ENCODE results near the gene DPH6. TPM values are rescaled to one million over a fixed set of nuclear protein-coding genes. Genes with fewer than 3 reads are reported as not detected.
"Not testable (repeated sequence)": the region's sequence is repeated elsewhere in the genome, so short reads cannot be mapped to it uniquely, and the experiment has no call there.

Gene DPH6
- total RNA-seq, 1 donor from 2014 or later = 18.4 TPM

DNA sequence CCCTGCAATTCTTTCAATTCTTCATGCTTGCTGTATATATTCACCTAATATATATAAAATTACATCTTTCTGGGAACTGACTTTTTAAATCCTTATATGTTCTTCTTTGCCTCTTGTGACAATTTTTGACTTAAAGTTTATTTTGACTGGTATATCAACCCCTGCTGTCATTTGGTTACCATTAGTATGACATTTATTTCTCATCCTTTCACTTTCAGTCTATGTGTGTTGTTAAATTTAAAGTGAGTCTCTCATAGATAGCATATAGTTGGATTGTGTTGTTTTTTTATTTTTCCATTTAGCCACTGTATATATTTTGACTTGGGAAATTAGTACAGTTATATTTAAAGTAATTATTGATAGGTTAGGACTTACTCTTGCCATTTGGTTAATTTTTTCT lies 194.9 kb downstream of the DPH6 start:
- TF ChIP-seq, protein P1, sequence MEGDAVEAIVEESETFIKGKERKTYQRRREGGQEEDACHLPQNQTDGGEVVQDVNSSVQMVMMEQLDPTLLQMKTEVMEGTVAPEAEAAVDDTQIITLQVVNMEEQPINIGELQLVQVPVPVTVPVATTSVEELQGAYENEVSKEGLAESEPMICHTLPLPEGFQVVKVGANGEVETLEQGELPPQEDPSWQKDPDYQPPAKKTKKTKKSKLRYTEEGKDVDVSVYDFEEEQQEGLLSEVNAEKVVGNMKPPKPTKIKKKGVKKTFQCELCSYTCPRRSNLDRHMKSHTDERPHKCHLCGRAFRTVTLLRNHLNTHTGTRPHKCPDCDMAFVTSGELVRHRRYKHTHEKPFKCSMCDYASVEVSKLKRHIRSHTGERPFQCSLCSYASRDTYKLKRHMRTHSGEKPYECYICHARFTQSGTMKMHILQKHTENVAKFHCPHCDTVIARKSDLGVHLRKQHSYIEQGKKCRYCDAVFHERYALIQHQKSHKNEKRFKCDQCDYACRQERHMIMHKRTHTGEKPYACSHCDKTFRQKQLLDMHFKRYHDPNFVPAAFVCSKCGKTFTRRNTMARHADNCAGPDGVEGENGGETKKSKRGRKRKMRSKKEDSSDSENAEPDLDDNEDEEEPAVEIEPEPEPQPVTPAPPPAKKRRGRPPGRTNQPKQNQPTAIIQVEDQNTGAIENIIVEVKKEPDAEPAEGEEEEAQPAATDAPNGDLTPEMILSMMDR (IDR thresholded peaks at IDR 0.05; ENCODE audit: insufficient read depth, low read length, severe bottlenecking) = no peak
- Histone ChIP-seq H3K4me3 (ENCODE audit: low read depth, low read length) (no peak overlapping the region), H3K36me3 (ENCODE audit: control insufficient read depth, insufficient read depth, low read length) (no peaks in the 10 kb centered on the region), H3K27me3 (ENCODE audit: control insufficient read depth, insufficient read depth, low read length) (no peaks in the 10 kb centered on the region)
- DNase-seq (ENCODE audit: low read depth) (no peak), FAIRE-seq (no peak)

DNA sequence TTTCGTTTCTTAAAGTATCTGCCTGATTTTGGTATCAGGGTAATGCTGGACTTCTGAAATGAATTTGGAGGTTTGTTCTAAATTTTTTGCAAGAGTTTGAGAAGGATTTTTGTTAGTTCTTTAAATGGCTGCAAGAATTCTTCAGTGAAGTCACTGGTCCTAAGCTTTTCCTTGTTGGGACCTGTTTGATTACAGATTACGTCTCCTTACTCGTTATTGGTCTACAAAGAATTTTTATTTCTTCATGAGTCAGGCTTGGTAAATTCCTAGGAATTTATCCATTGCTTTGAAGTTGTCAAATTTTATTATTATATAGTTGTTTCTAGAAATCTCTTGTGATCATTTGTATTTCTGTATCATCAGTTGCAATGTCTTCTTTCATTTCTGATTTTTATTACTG lies 196.0 kb downstream of the DPH6 start:
- DNase-seq (ENCODE audit: low read depth) (peak; percentile 48), FAIRE-seq (no peak)
- no peaks in the 10 kb centered on the region for H3K27me3 ChIP-seq (ENCODE audit: control insufficient read depth, insufficient read depth, low read length)
- H3K36me3 ChIP-seq (ENCODE audit: control insufficient read depth, insufficient read depth, low read length) = no peaks in the 10 kb centered on the region
- TF ChIP-seq, protein P1 (IDR thresholded peaks at IDR 0.05; ENCODE audit: insufficient read depth, low read length, severe bottlenecking) = no peak
- H3K4me3 ChIP-seq (ENCODE audit: low read depth, low read length) = no peak overlapping the region

DNA sequence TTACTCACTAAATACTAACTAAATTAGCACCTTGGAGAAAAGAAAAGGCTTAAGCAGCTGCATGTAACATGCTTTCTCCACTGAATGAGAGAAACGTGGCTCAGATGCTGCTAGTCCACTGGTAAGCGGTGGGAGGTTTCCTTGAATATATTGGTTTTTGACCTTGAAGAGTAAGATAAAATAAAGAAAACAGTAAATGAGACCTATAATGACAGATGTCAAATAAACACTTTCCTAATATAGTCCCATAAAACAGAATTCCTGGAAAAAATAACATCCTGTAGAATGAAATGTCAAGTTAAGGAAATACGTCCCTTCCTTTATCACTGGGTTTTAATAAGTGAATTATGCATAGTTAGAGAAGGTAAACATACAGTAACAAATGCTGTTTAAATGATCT lies 215.0 kb downstream of the DPH6 start:
- Histone ChIP-seq H3K27me3 (ENCODE audit: control insufficient read depth, insufficient read depth, low read length) (no peaks in the 10 kb centered on the region), H3K4me3 (ENCODE audit: low read depth, low read length) (no peak overlapping the region), H3K36me3 (ENCODE audit: control insufficient read depth, insufficient read depth, low read length) (no peaks in the 10 kb centered on the region)
- TF ChIP-seq, protein P1 (IDR thresholded peaks at IDR 0.05; ENCODE audit: insufficient read depth, low read length, severe bottlenecking) = no peak
- FAIRE-seq (no peak), DNase-seq (ENCODE audit: low read depth) (no peak)

DNA sequence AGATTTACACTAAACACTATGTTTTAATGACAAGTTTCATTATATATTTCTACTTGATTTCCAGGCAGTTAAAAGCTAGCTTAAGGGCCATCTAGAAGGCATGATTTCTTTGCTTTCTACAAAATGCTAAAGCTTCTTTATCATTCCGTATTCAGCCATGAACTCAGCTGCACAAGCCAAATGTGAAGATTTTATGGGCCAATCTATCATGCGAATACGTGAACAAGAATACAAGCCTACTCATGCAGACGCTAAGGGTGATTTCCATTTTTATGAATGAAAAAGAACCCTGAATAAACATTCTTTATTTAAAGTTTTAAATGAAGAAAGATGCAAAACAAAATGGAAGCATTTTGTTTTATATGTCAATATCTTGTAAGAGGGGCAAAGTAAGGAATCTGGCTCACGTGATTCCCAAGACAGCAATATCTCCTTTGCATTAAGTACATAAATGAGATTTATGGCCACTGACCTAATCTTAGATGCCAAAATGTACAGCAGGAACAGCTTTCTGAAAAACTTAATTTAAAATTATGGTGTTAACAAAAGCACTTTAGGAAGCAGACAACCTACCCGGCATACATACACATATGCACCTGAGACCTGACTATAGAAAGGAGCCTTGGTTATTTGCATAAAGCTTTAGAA lies 215.8 kb downstream of the DPH6 start:
- no peaks in the 10 kb centered on the region for H3K36me3 ChIP-seq (ENCODE audit: control insufficient read depth, insufficient read depth, low read length)
- DNase-seq (ENCODE audit: low read depth) = no peak
- no peak for FAIRE-seq

GRCh38 chr15:35329521-35329961 lies 216.4 kb downstream of the DPH6 start:
- DNase-seq (ENCODE audit: low read depth) = no peak
- no peak for FAIRE-seq
- Histone ChIP-seq H3K4me3 (ENCODE audit: low read depth, low read length) (no peak overlapping the region), H3K27me3 (ENCODE audit: control insufficient read depth, insufficient read depth, low read length) (no peaks in the 10 kb centered on the region), H3K36me3 (ENCODE audit: control insufficient read depth, insufficient read depth, low read length) (no peaks in the 10 kb centered on the region)
- TF ChIP-seq, protein P1 (IDR thresholded peaks at IDR 0.05; ENCODE audit: insufficient read depth, low read length, severe bottlenecking) = no peak

More for the DNA sequence above, 215.8 kb downstream of the DPH6 start:
- TF ChIP-seq, protein P1 (IDR thresholded peaks at IDR 0.05; ENCODE audit: insufficient read depth, low read length, severe bottlenecking) = no peak
- Histone ChIP-seq H3K27me3 (ENCODE audit: control insufficient read depth, insufficient read depth, low read length) (no peaks in the 10 kb centered on the region), H3K4me3 (ENCODE audit: low read depth, low read length) (no peak overlapping the region)

GRCh38 chr15:35328836-35329235 lies 217.1 kb downstream of the DPH6 start:
- H3K36me3 ChIP-seq (ENCODE audit: control insufficient read depth, insufficient read depth, low read length) = not testable (repeated sequence)

More at GRCh38 chr15:35328836-35329235, 217.1 kb downstream of the DPH6 start:
- not testable (repeated sequence) for DNase-seq (ENCODE audit: low read depth); FAIRE-seq; H3K27me3 ChIP-seq (ENCODE audit: control insufficient read depth, insufficient read depth, low read length); H3K4me3 ChIP-seq (ENCODE audit: low read depth, low read length)
